ENCODE data around the gene RBP5.
A peak's percentile ranks its signal among the peaks of the same experiment; 100 is the strongest.

RBP5 gene

DNA sequence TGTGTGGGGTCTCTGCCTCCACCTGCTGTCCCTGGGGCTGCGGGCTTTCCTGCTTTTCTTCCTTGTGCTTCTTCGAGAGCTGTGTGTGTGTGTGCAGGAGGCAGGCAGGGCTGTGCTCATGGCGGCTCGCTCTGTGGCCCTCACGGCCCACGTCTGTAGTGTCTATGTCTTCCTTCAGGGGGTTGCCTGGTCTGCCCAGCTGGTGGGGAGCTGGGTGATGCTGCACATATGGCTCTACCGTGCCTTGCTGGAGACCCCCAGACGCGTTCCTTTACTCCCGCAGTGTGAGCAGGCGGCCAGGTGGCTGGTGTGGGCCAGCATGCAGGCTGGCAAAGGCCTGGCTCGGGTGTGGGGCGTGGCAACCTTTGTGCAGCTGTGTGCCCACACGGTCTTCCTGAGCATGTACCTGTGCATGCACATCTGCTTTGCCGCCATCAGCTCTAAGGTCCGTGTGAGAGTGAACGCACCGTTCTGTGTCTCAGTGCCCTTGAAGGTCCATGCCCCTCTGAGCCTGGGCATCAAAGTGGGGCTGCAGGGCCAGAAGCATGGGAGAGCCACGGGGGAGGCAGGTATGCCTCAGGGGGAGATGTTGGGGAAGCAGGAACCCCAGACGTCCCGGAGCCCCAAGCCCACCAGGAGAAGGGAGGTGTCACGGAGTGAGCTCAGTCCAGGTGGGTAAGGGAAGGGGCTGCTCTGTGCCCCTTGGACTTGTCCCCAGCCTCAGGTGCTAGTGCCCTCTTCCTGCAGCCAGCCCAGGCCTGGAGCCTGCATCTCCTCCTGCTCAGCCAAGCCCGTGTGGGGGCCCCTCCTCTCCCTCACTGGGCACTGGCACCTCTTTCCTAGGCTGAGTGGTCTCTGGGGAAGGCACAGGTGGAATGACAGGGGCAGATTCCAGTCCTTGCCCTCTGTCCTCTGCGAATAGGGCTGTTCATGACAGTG lies 27.8 kb upstream of the RBP5 start:
- ChIA-PET CTCF (interaction anchor here (0.6 to 4.0 kb wide), 3 partner anchors 12 to 578 kb away, joined by 3 to 35 read pairs (median 4); no protein-coding TSS in a partner anchor), POLR2A (no interaction called here)
- no peak overlapping the region for H3K4me3 ChIP-seq (ENCODE audit: low read depth, low read length)
- TF ChIP-seq ZNF768 (tag by site-specific recombination; IDR thresholded peaks at IDR 0.05) (no peak), ZNF837 (tag by site-specific recombination; IDR thresholded peaks at IDR 0.05) (no peak), ZNF19 (tag by site-specific recombination; IDR thresholded peaks at IDR 0.05; ENCODE audit: low read depth) (no peak), ZNF341 (tag by site-specific recombination; IDR thresholded peaks at IDR 0.05; ENCODE audit: low read depth) (no peak)
- no peak overlapping the region for H3K27ac ChIP-seq (ENCODE audit: extremely low read depth, low read depth, low read length)
- H3K36me3 ChIP-seq (ENCODE audit: control insufficient read depth in 2 of 2, insufficient read depth in 1 of 2, low read length in 2 of 2): peaks cover 3 to 48% of the 10 kb centered on the region in 2 experiments; a peak in 2 of 3 replicates
- no peaks in the 10 kb centered on the region; the same call in 1 of the 2 replicates for H3K4me1 ChIP-seq (ENCODE audit: control insufficient read depth, insufficient read depth, low read length)
- H3K9me3 ChIP-seq (ENCODE audit: control insufficient read depth, insufficient read depth, low read depth, low read length): no peaks in the 10 kb centered on the region

DNA sequence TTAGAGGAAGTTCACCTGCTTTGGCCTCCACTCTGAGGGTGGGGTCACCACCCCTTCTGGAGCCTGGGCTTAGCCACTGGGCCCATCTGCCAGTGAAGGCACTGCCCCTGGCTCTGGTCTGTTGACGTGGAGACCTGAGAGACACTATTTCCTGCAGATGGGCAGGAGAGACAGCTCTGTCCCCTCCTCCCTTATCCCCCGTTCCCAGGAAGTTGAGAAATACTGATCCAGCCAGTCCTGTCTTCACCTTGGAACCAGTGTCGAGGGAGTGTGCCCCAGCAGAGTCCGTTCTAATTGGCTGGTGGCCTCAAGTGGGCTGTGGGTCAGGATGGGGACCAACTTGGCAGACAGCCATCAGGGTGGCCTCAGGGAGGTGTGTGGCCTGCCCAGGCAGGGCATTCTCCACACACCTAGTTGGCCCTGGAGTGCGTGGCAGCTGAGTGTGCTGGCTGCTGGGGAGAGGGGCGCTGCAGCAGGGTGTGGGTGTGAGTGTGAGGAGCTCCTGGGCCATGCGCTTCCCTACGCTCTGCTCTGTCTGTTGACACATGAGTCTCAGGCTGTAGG lies 26.9 kb upstream of the RBP5 start:
- Histone ChIP-seq H3K9me3 (ENCODE audit: control insufficient read depth, insufficient read depth, low read depth, low read length) (no peaks in the 10 kb centered on the region), H3K36me3 (ENCODE audit: control insufficient read depth in 2 of 2, insufficient read depth in 1 of 2, low read length in 2 of 2) (peaks cover 3 to 57% of the 10 kb centered on the region in 2 experiments), H3K4me3 (ENCODE audit: low read depth, low read length) (no peak overlapping the region), H3K4me1 (ENCODE audit: control insufficient read depth, insufficient read depth, low read length) (no peaks in the 10 kb centered on the region; the same call in 1 of the 2 replicates), H3K27ac (ENCODE audit: extremely low read depth, low read depth, low read length) (no peak overlapping the region)
- no peak for TF ChIP-seq BCL11B (tag by site-specific recombination; IDR thresholded peaks at IDR 0.05; ENCODE audit: low read depth)
- TF ChIP-seq EGR2 (tag by site-specific recombination; IDR thresholded peaks at IDR 0.05; ENCODE audit: low read depth): peak; percentile 13; the same call in 1 of the 2 replicates
- TF ChIP-seq ZFHX2 (tag by site-specific recombination; conservative IDR thresholded peaks at IDR 0.05): 0 out of 2 replicates have a peak, but pooled peaks have one; percentile 20
- CTCF ChIA-PET: interaction anchor here (1.4 to 4.0 kb wide), 4 partner anchors 10 to 33 kb away, joined by 3 to 35 read pairs (median 5); no protein-coding TSS in a partner anchor
- POLR2A ChIA-PET: no interaction called here

- Histone ChIP-seq H3K4me1 (ENCODE audit: control insufficient read depth, insufficient read depth, low read length) (no peaks in the 10 kb centered on the region; the same call in 1 of the 2 replicates), H3K4me3 (ENCODE audit: low read depth, low read length) (no peak overlapping the region), H3K27ac (ENCODE audit: extremely low read depth, low read depth, low read length) (no peak overlapping the region), H3K9me3 (ENCODE audit: control insufficient read depth, insufficient read depth, low read depth, low read length) (no peaks in the 10 kb centered on the region), H3K36me3 (ENCODE audit: control insufficient read depth in 2 of 2, insufficient read depth in 1 of 2, low read length in 2 of 2) (peaks cover 3 to 63% of the 10 kb centered on the region in 2 experiments)
- TF ChIP-seq MEIS1 (CRISPR knock-in tag; IDR thresholded peaks at IDR 0.05; ENCODE audit: borderline replicate concordance) (no peak), ZBTB11 (tag by site-specific recombination; conservative IDR thresholded peaks at IDR 0.05; ENCODE audit: low read depth) (no peak), ZBTB7A (tag by site-specific recombination; IDR thresholded peaks at IDR 0.05; ENCODE audit: low read depth) (no peak), ZNF549 (tag by site-specific recombination; IDR thresholded peaks at IDR 0.05) (no peak), ZNF223 (tag by site-specific recombination; IDR thresholded peaks at IDR 0.05) (no peak), BCL11B (tag by site-specific recombination; IDR thresholded peaks at IDR 0.05; ENCODE audit: low read depth) (no peak)
- POLR2A ChIA-PET: no interaction called here
- CTCF ChIA-PET: interaction anchor here (0.6 to 4.0 kb wide), 6 partner anchors 8 to 190 kb away, joined by 3 to 35 read pairs (median 5); no protein-coding TSS in a partner anchor
These were observed 26.3 kb upstream of the RBP5 start for GRCh38 chr12:7154901-7155470.
